A549 treated with Hydrocortisone at 1 μM for 4 hours (cell line): ENCODE results near the gene MED17. TPM values are rescaled to one million over a fixed set of nuclear protein-coding genes. Genes with fewer than 3 reads are reported as not detected.

ENCODE experiments used
- total RNA-seq: library from RNA; stranded (reverse); fragments of 200-300 nt; extraction: Qiagen RNA extraction; gene quantifications from 5 replicates; pipeline ENCODE4 v1.2.3, GENCODE V29; 2022

The MED17 gene
- 20.1 to 25.3 TPM (median 22.7 TPM) in 5 replicates for total RNA-seq

GRCh38 chr11:93784145-93784934 lies at the start of gene MED17:
MED17 (plus strand) TSS chr11:93784282; CDS start chr11:93784514, 232 bp downstream.

GRCh38 chr11:93741094-93741881 lies 42.8 kb upstream of the MED17 start, which contains the start of the genes C11orf54 and TAF1D:
C11orf54 (plus strand) TSS chr11:93741672; CDS start chr11:93747394, 5,722 bp downstream.
TAF1D (minus strand) TSS chr11:93741495; CDS start chr11:93739304, 2,191 bp downstream.

GRCh38 chr11:93850594-93851018 lies 66.5 kb downstream of the MED17 start, which contains the start of gene VSTM5:
VSTM5 (minus strand) TSS chr11:93850618; CDS start chr11:93850502, 116 bp downstream.

Other genes with a start within 250 kb of the MED17 start
- 18.8 to 23.0 TPM (median 21.5 TPM) in 5 replicates for gene SMCO4, start 240.9 kb upstream of the MED17 start, total RNA-seq
- gene CEP295, start 122.6 kb upstream of the MED17 start, total RNA-seq: 5.6 to 8.4 TPM (median 6.1 TPM) in 5 replicates
- 89.4 to 97.8 TPM (median 95.5 TPM) in 5 replicates for gene TAF1D, start 42.8 kb upstream of the MED17 start, total RNA-seq
- gene C11orf54, start 42.6 kb upstream of the MED17 start, total RNA-seq: 14.0 to 18.7 TPM (median 14.2 TPM) in 5 replicates
- gene VSTM5, start 66.3 kb downstream of the MED17 start, total RNA-seq: not detected in 5 replicates
- gene HEPHL1, start 237.1 kb downstream of the MED17 start, total RNA-seq: not detected in 5 replicates